Measurements from ENCODE around the gene FILIP1L.

Gene FILIP1L

DNA sequence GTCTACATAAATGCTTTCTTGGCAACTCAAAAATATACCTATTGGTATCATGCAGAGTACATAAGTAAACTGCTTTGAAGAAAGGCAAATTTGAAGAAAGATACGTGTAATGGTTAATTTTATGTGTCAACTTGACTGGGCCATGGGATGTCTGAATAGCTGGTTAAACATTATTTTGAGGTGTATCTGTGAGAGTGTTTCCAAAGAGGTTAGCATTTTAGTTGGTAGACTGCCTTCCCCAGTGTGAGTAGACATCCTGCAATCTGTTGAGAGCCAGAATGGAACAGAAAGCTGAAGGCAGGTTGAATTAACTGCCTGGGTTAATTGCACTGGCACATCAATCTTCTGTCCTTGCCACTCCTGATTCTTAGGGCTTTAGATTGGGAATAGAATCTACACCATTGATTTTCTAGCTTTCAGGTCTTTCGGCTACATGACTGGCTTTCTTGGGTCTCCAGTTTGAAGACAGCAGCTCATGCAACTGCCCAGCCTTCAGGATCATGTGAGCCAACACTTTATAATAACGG lies 198.3 kb downstream of the FILIP1L start:
- no peak for DNase-seq

DNA sequence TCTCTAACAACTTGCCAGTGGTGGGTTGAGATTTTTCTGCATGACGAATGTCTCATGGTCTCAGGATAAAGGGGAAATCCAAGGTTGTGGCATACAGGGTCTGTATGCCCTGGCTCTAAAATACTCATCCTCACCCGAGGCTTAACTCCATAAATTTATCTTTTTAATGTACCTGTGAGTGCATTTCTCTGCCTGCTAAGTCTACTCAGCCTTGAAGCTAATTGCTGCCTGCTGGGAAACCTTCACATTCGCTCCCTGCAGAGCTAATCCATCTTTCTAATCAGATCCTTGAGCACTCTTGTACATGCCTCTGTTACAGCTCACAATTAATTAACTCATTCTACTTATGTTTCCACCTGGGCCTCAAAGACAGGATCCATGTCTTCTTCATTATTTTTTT lies 202.9 kb downstream of the FILIP1L start:
- DNase-seq, result no peak

DNA sequence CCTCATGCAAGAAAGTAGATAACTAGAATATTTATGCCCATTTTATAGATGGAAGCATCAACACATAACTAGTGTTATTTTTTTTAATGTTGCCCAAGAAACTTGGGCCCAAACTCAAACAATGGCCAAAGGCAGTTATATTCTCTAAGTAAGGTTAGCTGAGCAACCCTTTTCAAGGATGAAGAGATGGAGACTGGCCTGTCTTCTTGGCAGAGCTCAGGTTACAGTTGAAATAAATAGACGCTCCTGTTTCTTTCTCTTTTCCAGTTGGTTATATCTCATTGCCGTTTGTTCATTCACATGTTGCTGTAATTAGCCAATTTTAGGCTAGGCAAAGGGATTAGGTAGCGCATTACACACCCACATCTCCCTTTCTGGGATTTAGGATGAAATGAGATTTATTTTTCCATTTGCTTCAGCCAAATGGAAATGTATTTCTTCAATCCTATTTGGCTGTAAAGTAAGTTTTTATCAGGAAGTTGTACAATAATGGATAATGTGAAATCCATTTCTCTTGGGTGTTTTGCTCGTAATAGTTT lies 203.5 kb downstream of the FILIP1L start:
- DNase-seq, result no peak

DNA sequence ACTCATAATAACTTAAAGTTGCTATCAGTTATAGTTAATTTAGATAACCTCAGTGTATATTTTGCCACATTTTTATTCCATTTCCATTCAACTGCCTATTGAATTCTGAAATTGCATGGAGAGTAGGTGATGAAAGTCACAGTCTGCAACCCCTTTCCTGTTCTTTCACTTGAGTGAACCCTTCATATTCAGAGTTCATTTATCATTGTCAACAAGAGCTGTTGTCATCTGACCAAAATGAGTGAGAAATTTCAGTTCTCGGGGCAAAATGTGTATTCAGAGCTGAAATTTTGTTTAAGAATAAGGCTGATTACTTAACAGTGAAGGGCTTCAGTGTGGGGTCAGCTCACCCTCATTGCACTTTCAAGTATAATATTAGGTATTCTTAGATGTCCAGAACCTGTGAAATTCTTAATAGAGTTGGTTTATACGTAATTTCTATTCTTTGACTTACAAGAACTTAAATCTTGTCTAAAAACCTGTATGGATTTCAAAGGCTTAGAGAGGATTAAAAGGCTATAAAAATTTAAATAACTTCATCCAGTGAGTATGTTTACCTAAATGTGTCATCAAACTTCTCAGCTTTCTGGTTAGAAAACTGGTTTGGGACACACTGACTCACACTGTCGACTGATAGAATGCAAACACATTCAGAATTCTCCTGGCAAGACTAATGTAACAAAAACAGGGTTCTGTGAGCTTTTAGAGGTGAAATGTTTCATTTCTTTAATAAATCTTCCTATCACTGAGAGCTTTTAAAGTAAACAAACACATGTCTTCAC lies 204.4 kb downstream of the FILIP1L start:
- DNase-seq, result no peak

DNA sequence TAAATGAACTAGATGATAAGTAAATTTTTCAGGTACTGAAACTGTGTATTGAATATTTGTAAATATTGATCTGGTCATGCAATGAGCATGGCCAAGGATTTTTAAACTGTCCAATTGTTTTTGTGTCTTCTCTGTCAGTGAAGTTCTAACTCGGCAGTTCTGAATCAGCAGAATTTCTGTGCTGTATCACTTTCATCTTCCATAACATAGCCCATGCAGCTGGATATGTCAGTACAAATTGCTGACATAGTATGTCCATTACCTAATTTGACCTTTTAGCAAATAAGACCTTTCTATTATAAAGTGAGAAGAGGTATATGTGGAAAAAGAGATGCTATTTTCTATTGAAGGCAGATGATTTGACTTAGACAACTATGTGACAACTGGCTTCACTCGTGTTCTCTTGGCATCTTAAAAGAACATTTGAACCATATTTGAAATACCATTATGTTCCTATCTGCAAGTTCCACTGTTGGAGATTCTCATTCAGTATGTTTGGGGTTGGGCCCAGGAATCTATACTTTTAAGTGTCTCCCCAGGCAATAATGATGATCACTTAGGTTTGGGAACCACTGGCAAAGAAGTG lies 206.2 kb downstream of the FILIP1L start:
- no peak for DNase-seq

DNA sequence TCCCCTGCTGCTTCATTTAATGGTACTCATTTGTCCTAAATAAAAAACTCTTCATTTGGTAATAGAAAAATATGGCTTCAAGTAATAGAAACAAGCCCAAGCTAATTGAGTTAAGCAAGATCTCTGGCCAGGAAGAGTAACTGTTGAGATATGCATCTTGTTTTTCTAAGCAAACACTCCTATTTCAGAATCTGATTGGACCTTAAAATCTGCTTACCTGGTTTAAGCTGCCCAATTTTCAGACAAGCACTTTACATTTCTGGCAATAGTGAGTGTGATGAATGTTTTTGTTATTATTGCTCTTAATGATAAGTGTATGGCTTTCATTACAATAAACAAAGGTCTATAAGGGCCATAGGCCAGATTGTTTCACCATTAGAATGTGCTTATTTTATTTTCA lies 210.4 kb downstream of the FILIP1L start:
- DNase-seq, result no peak

DNA sequence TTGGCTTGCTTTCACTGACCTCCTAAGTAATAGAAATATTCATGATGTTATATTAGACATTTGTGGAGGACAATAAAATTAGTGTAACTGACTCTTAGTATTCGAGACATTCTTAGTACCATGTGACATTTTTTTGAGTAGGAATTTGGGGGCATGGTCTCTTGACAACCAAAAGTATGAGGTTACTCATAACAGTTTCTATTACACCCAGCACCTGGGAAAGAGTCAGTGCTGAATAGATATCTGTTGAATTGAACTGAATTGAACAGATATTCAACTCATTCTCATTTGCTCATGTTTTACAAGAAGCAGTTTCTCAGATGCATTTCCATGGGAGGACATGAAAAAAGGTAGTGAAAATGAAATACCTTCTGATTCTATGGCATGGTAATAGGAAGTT lies 212.2 kb downstream of the FILIP1L start:
- no peak for DNase-seq

DNA sequence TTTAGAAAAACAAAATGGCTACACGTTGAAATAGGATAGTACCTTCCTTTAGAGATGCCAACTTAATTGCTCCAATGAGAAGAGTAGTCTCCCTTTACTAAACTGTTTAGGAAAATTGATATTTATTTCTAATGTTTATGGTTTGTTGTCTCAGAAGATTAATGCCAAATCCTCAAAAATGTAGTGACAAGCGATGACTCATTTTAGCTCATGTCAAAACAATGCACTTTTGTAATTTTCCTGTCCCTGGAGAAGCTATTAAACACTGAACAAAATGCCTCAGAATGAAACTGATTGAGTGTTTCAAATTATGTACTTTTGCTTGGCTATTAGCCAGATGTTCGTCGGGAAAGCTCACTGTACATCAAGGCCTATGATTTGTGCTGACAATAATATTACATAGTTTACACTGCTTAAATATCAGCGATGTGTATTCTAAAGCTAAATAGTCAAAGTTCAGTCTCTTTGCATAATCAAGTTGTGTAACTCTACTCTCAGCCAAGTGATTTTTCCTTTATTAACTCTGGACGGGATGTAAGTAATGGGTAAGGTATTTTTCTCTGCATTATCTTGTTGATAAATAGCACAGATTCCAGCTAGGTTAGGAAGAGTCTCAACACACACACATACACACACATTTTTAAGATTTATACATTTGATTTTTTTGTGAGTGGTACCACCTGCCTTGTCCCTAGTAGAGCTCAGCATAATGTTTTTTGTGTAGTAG lies 212.9 kb downstream of the FILIP1L start:
- DNase-seq, result no peak

DNA sequence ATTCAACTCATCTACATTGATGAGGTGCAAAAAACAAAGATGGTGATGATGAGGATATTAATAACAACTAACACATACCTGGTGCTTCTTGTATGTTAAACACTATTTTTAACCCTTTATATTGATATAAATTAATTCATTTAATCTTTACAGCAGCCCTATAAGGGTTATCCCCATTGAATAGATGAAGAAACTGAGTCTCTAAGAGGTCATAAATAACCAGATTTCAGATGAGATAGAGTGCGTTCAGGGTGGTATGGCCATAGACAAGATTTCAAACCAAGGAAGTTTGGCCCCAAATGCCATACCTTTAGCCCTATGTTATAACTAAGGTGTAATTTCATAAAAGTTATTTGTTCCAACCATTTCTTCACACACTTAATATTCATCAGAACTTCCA lies 214.1 kb downstream of the FILIP1L start:
- DNase-seq, result no peak

DNA sequence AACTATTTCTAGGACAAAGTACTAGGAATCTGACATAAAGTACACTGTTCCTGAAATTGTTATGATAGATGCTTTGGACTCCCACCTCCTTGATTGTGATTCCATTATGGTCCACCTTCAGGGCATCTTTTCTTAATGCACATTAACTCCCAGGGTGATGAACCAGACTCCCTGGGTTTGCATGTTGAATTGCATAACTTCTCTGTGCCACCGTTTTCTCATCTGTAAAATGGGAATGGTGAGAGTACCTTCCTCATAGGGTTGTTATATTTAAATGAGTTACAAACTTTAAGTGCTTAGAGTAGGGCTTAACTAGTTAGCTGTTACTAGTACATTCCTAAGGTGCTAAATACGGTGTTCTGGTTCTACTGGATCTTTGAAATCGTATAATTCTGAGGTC lies 214.7 kb downstream of the FILIP1L start:
- DNase-seq, result no peak

DNA sequence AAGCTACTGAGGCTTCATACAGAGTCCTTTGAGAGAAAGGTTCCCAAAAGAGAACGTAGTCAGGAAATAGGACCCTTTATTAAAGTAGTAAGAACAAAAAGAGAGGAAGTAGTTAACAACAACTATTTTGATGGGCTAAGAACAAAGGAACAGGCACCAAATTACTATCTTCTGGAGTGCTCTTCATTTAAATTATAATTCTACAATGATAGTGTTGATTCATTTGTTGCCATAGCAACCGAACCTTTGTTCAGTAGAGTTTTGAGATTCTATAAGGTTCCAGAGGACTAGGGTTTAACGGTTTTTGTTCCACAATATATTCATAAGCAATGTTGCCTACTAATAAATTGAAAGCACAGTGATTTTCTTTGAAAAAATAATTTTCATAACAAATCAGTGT lies 217.8 kb downstream of the FILIP1L start:
- DNase-seq, result no peak

DNA sequence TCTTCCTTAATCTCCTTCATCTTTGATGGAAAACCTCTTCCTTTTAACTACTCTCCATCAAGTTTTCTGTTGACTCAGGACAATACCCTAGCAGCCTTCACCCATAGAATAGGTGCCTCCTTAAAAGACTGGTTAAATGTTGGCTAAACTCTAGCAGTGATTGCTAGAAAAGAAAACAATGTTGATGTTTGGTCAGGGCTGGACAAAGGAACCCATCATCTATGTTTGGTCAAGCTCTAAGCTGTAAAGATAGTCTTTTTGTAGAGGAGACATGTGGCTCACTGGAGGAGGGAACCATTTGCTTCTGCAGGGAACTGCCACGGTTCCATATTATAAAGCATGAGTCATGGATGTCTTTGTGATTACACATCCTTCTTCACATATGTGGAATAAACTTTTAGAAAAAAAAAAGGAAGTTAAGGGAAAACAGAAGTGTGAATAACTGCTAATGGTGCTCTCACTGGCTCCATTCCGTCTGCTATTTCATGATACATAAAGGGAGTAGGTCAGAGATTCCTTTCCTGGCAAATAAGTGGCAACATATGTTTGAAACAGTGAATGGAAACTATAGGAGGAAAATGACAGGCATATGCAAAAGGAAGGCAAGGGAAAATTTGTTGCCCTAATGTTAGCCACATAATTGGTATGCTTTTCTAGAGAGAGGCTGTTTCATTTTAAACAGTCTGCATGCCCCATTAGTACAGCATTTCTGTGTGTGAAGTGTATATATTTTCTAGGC lies 218.4 kb downstream of the FILIP1L start:
- no peak for DNase-seq

DNA sequence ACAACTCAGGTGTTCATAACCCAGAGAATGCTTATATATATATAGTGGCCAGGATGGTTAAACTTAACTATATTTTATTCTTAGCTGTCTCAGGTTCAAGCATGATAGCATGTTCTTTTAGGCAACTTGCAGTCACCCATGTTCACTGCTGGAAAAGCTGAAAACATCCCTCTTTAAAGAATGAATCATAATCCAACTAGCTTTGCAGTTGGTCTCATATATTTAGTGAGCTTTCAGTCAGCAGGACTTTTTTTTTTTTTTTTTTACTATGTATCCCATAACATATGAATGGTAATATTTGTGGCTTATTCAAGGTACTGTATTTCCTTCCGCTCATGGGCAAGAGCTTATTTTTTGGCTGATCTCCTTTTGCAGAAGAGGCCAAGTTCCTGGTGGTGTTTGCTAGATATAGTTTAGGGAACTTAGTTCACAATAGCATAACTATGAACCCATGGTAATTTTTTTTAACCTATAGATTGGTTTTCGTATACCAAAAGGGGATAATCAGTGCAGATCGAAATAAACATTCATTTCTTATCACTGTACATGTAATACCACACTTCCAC lies 219.1 kb downstream of the FILIP1L start:
- DNase-seq, result no peak

DNA sequence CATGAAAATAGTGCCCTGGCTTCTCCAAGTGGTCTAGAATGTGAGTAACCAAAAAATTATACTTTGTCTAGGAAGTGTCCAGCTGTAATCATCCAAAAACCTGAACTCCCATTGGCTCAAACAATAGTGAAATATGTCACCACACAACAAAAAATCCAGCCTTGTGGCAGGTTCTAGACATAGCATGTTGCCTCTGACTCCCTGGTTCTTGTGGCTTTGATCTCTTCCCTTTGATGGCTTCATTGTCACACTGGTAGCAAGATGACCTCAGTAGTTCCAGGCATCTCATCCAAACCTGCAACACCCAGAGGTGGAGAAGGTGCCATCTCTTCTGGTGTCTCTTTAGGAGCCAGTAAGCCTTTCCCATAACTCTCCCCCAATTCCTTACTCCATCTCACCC lies 222.0 kb downstream of the FILIP1L start:
- no peak for DNase-seq

DNA sequence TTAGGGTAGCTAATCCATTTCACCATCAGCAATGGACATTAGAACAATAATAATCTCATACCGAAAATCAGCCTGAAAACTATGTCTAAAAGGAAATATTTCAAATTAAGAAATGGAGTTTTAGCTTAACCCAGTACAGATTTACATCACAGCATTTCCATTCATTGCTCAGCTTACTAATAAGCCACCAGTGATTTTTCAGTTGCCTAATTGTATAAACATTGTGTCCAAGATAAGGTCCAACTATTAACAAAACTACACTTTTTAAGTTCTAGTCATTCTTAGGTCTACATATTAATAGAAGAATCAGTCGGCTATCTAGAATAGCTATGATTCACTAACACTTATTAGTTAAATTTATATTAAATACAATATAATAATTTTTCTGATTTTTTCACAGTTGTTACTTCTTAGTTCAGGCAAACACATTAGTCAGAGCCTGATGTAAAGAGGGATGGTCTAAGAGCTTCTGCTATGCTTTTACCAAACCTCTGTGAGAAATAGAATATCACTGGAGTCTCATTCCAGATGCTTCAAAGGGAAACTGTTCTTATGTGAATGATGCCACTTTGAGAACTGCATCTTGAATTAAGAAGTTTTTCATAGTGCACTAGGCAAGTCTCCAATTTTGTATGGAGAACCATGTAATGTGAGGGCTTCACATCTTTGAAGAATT lies 222.6 kb downstream of the FILIP1L start:
- DNase-seq, result no peak

DNA sequence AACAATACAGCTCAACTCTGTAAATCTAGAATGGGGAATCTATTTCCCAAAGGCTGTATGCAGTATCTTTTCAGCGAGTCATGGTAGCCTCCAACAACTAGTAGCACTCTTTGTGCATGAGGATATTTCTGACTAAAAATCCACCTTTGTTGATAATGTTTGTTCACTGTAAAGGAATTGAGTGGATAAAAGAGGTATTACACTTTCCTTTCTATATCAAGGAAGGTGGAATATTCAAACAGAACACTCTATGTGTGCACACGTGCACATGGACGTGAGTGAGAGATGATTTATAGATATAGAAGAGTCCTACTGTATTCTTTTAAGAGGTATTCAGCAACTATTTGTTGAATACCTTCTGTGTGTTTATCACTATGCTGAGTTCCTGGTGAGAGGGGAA lies 228.4 kb downstream of the FILIP1L start:
- DNase-seq, result no peak

DNA sequence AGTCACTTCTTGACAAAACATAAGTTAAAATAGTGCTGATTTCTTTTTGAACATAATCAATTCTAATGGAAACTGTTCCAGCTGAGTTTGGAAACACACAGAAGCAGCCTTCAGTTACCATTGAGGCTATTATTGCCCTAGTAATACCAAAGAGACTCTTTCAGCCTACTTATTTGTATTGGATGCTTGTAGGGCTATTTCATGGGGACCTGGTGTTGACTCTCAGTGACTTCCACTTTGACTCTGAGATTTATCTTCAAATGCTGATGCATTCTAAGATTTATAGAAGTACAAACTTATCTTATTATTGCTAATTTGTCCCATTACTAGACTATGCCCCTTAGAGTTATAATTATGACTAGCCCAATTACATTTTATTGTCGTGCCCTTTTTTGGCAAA lies 229.2 kb downstream of the FILIP1L start:
- DNase-seq, result no peak

DNA sequence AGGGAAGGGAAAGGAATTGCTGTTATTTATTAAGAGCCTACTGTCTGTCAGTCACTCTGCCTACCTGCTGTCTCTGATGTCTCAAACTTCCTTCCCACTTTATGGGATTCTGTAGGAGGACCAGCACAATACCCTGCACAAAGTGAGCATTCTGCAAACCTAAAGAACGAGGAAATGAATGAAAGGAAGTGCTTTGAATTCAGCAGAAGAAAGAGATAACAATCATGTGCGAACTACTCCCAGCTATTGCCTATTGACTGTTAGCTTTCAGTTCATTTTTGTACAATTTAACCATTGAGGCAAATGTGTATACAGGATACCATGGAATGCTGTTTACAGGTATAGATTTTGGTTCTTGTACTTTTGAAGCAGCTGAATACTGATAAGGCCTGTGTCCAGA lies 229.8 kb downstream of the FILIP1L start:
- DNase-seq, result no peak

DNA sequence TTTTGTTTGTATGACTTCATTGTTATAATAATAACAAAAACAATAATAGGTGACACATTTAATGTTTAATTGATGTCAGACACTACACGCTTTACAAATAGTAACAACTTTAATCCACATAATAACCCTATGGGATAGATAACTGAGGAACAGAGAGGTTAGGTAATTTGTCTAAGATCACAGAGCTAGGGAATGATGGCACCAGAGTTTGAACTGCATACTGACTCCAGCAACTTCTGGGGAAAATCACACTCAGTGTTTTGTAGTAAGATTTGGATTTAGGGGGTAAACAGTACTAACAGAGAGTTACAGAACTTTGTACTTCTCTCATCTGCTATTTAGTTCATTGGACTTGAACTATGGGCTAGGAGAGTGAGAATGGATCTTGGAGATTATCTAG lies 230.6 kb downstream of the FILIP1L start:
- DNase-seq, result no peak

DNA sequence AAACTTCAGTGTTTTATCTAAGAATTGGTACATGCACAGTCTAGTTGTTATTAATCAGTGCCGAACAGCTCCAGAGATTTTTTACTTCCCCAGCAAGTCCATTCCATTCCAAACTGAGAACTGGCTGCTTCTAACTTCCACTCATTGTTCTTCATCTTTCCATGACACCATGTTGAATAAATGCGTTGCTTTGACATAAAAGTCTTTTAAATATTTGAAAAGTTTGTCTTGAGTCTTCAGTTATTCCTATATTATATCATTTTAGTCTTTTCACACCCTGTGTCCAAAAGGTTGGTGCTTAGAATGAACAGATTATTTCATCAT lies 231.2 kb downstream of the FILIP1L start:
- DNase-seq, result no peak

DNA sequence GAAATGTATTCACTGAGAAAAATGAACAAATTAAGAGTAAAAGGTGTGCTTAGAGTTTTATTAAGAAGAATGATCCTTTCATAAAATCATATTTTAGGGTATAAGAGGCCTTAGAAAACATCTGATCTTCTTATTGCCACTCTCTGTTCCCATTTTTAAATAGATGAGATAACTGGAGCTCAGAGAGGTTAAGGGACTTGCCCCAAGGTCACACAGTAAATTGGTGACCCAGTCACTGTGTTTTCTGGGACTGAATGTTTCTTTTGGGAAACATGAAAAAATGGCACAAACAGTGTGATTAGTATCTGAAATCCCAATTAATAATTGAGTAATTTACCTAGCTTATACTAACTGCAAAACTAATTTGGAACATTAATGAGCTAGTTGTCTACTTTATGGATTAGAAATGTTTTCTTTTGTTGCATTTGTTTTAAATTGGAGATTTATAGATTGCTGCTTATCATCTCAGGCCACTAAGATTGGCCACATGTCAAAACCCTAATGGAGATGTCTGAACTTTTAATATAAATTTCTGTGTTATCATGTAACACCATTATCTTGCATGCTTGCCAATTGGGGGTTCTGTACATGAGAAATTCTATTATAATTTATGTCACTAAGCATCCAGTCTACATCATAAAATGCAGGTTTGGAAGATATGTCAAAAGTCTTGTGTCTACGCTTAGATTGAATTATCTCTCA lies 231.7 kb downstream of the FILIP1L start:
- DNase-seq, result no peak

DNA sequence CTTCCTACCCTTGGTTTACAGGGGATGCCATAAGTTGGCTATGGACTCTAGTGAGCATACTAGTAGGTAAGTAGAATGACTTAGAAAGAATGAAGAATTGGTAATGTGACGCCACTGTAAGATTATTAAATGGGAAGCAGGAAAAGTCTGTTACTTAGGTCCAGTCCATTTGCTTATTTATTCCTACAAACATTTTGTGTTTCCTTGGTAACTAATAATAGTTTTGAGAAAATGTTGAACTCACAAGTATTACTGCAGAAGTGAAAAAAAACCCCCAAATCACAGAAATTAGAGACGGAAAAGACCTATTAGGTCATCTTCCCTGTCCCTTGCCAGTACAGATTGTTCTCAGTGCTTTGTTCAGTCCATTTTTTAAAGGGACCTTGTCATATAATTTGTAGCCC lies 233.2 kb downstream of the FILIP1L start:
- no peak for DNase-seq
